HL-60 (cell line): ENCODE data around the gene ICA1L.

ENCODE experiments used
- SPI1 ChIP-seq: IDR thresholded peaks from 2 replicates; pipeline ENCODE4 v1.6.1; 2012; ENCODE audit warnings: low read depth, mild to moderate bottlenecking, borderline replicate concordance
- TF ChIP-seq, protein P1 (sequence below): IDR thresholded peaks from one replicate; pipeline ENCODE4 v1.5.1; 2011; ENCODE audit warnings: low read length, control low read depth, inconsistent platforms; ENCODE audit not compliant: insufficient read depth
- TF ChIP-seq, protein P2 (sequence below): IDR thresholded peaks from 2 replicates; pipeline ENCODE4 v1.6.1; 2012; ENCODE audit warnings: low read depth; ENCODE audit not compliant: insufficient replicate concordance

DNA sequence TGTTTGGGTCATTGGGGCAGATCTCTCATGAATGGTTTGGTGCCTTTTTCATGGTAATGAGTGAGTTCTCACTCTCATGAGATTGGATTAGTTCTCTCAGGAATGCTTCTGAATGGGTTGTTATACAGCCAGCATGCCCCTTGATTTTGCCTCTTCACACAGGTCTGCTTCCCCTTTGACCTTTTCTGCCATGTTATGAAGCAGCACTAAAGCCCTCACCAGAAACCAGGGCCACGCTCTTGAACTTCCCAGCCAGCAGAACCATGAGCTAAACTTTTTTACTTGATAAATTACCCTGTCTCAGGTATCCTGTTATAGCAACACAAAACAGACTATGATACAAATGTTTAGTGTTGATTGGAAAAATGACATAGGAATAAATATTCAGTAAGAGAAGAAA, 57.3 kb downstream of the ICA1L start:
- TF ChIP-seq, protein P1, sequence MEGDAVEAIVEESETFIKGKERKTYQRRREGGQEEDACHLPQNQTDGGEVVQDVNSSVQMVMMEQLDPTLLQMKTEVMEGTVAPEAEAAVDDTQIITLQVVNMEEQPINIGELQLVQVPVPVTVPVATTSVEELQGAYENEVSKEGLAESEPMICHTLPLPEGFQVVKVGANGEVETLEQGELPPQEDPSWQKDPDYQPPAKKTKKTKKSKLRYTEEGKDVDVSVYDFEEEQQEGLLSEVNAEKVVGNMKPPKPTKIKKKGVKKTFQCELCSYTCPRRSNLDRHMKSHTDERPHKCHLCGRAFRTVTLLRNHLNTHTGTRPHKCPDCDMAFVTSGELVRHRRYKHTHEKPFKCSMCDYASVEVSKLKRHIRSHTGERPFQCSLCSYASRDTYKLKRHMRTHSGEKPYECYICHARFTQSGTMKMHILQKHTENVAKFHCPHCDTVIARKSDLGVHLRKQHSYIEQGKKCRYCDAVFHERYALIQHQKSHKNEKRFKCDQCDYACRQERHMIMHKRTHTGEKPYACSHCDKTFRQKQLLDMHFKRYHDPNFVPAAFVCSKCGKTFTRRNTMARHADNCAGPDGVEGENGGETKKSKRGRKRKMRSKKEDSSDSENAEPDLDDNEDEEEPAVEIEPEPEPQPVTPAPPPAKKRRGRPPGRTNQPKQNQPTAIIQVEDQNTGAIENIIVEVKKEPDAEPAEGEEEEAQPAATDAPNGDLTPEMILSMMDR, result no peak
- TF ChIP-seq, protein P2, sequence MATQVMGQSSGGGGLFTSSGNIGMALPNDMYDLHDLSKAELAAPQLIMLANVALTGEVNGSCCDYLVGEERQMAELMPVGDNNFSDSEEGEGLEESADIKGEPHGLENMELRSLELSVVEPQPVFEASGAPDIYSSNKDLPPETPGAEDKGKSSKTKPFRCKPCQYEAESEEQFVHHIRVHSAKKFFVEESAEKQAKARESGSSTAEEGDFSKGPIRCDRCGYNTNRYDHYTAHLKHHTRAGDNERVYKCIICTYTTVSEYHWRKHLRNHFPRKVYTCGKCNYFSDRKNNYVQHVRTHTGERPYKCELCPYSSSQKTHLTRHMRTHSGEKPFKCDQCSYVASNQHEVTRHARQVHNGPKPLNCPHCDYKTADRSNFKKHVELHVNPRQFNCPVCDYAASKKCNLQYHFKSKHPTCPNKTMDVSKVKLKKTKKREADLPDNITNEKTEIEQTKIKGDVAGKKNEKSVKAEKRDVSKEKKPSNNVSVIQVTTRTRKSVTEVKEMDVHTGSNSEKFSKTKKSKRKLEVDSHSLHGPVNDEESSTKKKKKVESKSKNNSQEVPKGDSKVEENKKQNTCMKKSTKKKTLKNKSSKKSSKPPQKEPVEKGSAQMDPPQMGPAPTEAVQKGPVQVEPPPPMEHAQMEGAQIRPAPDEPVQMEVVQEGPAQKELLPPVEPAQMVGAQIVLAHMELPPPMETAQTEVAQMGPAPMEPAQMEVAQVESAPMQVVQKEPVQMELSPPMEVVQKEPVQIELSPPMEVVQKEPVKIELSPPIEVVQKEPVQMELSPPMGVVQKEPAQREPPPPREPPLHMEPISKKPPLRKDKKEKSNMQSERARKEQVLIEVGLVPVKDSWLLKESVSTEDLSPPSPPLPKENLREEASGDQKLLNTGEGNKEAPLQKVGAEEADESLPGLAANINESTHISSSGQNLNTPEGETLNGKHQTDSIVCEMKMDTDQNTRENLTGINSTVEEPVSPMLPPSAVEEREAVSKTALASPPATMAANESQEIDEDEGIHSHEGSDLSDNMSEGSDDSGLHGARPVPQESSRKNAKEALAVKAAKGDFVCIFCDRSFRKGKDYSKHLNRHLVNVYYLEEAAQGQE, result no peak
- TF ChIP-seq SPI1, result no peak
